HG03196 (cell line): Measurements from ENCODE around the gene DNMT1.
"Not testable (repeated sequence)": the region's sequence is repeated elsewhere in the genome, so short reads cannot be mapped to it uniquely, and the experiment has no call there.

Source experiments
- ATAC-seq: cut with Tn5 transposase; IDR thresholded peaks from one replicate; pipeline ENCODE4 v1.9.1; 2021; ENCODE audit not compliant: unreplicated experiment

The DNMT1 gene

DNA sequence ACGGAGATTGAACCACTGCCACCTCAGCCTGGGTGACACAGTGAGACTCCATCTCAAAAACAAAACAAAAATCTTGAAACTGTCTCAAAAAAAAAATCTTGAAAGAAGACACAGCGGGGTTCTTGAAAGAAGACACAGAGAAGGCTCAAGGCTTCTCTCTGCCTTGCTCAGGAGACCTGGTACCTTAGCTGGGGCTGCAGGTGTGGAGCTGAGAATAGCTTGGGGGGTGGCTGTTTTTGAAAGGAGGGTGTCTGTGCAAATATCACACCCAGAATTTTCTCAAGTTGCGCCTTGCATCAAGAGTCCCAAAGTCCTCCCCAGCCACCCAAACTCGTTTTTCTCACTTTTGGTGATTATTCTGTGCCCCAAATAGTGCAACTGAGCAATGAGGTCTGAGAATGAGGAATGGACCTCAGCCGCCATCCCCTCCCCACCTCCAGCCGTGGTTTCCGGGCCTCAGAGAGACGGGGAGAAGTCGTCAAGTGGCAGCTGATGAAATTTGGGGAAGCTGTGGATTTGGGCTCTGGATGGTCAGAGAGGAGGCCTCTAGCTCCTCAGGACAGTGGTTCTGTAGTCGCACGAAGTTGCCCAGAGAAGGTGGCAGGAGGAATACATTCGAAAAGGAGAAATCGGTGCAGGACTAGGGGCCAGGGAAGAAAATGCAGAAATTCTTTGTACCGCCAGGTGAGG is 27.6 kb upstream of the DNMT1 start:
- no peak for ATAC-seq

GRCh38 chr19:10220695-10221094 is 25.9 kb upstream of the DNMT1 start:
- ATAC-seq, result no peak

DNA sequence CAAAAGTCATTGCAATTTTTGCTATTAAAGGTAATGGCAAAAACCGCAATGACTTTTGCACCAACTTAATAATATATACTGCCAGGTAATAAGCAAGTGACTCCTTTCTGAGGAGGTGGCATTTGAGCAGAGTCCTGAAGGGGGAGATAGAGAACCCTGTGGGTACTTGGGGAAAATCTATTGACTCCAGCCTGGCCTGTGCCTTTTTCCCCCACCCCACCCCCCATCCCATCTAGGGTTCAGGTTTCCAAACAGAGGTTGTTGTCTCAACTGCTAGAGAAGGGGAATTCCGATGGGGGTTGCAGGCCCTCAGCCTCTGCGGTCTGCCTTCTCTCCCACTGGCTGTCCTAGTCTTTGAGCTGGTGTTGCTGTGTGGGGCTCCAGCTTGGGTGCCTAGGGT is 24.9 kb upstream of the DNMT1 start:
- no peak for ATAC-seq

- no peak for ATAC-seq
These were observed 22.3 kb upstream of the DNMT1 start for GRCh38 chr19:10217085-10217484.

- ATAC-seq, result no peak
These were observed 20.0 kb upstream of the DNMT1 start for GRCh38 chr19:10214784-10215183.

DNA sequence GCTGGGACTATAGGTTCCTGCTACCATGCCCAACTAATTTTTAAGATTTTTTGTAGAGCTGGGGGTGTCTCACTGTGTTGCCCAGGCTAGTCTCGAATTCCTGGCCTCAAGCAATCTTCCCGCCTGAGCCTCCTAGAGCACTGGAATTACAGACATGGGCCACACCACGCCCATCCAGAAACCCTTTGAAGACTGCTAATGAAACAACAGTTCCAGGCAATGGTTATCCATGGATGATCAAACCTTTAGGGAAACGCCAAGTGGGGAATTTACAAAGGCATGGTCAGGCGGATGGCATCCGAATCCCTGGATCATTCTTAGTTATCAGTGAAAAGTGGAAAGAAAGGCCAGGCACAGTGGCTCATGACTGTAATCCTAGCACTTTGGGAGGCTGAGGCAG is 16.9 kb upstream of the DNMT1 start:
- no peak for ATAC-seq

DNA sequence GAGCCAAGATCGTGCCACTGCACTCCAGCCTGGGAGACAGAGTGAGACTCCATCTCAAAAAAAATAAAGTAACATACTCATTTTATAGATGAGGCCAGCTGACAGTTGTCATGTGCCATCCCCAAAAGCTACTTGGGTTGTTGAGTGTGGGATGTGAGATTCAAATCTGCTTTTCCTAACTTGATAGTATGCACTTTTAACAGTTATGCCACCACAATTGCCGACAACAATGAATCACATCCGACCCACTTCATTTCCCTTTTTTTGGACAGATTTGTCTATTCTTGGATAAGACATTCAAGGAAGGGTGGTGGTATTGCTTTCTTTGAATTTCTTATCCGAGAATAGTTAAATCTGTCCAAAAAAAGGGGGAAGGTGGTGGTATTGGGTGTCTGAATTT is 16.3 kb upstream of the DNMT1 start:
- no peak for ATAC-seq

DNA sequence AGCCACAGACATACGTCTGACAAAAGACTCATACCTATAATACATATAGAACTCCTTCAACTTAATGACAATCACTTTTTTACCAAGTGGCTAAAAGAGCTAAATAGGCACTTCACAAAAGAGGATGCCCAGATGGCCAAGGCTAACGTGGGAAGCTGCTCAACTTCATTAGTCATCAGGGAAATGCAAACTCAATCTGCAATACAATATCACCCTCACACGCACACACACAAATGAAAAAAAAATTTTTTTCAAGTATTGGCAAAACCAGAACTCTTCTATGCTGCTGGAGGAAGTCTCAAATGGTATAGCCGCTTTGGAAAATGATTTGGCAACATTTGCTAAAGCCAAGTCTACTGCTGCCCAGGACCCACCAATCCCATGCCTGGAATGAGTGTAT is 14.6 kb upstream of the DNMT1 start:
- no peak for ATAC-seq

DNA sequence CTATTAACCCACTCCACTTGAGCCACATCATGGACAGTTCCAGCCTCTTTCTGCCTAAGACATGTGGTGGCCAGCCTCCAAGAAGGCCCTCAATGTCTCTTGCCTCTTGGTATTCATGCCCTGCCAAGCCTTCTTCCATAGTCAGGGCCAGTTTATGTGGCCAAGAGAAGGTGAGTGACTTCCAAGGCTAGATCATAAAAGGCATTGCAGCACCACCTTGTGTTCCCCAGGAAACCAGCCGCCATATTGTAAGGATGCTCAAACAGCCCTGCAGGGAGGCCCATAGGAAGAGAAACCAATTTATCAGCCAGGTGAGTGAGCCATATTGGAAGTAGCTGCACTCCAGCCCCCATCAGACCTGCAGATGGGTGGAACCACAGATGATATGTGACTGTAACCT is 12.3 kb upstream of the DNMT1 start:
- no peak for ATAC-seq

DNA sequence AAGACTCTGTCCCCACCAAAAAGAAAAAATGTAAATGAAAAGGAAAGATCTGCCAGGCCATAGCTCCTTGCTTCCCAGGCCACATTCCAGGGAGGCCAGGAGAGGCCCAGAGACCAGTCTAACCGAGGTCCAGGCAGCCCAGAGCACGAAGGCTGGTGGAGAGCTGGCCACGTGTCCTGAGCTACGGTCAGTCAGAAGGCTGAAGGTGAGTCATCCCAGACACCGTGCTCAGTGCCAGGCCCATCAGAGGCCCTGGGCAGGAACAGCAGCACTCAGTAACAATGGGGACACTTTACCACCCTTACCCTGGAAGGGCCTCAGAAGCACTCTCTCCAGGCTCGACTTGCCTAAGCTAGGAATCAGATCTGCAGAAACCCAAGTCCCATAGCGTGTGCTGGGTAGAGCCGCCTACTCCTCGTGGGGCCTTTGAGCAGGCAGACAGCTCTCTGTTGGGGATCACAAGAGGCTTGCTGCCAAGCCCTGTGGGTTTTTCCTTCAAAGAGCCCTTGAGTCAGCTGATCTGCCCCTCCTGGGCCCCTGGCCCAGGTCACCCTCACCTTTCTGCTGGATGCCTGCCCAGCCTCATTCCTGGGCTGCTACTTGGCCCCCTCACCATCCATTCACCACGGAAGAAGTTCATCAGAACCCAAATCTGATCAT is 11.6 kb upstream of the DNMT1 start:
- ATAC-seq, result no peak

- no peak for ATAC-seq
These were observed 10.9 kb upstream of the DNMT1 start for GRCh38 chr19:10205636-10206035.

- ATAC-seq, result no peak
These were observed 8.9 kb upstream of the DNMT1 start for GRCh38 chr19:10203686-10204085.

DNA sequence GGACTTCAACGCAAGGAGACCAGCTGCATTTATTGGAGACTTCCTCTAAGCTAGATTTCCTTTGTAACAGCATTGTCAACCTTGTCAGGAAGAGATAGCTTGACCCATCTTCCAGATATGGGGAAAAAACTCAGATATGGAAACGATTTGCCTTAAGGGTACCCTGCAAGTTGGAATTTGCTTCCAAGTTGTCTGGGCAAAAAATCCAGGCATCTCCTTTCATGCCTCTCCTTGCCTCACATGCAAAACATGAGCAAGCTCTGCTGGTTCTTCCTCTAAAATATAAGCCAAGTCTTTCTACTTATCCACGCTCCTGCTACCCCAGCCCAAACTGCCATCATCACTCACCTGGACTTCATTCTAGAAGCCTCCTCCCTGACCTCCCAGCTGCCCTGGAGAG is 6.4 kb upstream of the DNMT1 start:
- no peak for ATAC-seq

DNA sequence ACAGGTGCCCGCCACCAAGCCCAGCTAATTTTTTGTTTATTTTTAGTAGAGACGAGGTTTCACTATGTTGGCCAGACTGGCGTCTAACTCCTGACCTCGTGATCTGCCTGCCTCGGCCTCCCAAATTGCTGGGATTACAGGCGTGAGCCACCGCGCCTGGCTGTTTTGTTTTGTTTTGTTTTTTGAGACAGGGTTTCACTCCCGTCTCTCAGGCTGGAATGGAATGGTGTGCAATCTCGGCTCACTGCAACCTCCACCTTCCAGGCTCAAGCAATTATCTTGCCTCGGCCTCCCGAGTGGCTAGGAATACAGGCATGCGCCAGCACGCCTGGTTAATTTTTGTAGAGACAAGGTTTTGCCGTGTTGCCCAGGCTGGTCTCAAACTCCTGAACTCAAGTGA is 5.3 kb upstream of the DNMT1 start:
- ATAC-seq, result not testable (repeated sequence)

- ATAC-seq, result not testable (repeated sequence)
These were observed 4.3 kb upstream of the DNMT1 start for GRCh38 chr19:10198889-10199644.

DNA sequence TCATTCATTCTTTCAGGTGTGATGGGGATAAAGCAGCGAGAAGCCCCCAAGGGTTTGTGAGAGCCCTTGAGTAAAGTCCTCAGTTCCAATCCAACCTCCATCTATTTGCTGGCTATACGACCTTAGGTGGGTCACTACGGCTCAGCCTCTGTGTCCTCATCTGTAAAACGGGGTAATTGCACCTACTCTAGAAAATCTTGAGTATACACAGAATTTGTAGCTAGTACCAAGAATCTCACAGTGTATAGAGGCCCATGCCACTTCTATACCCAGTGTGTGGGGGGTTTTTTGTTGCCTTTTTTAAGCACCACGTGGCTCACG is 406 bp upstream of the DNMT1 start:
- ATAC-seq, result peak; percentile 5

DNA sequence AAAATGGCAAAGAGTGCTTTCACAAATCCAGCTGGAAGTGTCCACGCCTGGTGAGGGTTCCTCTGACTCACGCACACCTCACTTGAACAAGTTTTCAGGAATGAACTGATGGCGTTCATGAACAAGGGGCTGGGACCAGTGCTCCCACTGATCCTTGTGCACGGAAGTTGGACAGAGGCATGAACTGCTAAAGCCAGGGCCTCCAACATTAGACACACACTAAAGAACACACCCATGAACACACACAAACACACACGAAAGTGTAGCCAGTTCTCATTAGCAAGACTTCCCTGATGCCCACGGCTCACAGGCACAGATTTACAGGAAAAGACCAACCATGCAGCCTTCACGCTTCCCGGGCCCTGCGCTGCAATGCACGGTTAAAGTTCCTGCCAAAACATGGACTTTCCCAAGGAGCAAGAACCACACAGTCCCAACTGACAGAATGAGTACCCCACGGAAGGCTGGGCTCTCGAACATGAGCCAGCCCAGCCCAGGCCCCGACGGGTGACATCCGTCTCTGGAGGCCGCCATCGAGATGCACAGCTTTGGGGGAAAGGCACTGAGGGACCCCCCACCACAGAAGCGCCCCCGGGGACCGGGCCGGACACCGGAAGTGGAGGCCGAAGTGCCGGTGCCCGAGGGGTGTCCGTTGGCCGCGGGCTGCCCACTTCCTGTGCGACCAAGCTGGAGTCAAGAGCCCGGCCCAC is 808 bp downstream of the DNMT1 start:
- peak; percentile 28 for ATAC-seq

GRCh38 chr19:10192922-10193321 is 1.8 kb downstream of the DNMT1 start:
- no peak for ATAC-seq

DNA sequence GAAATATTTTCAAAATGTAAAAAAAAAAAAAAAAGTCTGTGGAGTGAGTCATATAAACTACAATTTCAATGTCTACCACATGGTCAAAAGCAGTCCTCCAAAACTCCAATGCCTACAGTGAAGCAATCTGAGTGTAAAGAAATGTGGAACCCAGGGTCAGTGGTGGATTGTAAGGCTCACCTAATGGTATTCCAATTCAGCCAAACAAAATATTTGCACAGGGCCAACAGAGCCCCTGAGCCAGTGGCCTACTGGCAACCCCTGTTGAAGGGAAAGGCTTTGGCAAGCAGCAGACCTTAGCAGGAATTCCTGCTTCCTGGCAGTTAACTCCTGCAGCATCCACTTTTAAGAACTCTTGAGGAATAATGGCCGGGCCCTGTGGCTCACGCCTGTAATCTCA is 3.4 kb downstream of the DNMT1 start:
- ATAC-seq, result no peak

DNA sequence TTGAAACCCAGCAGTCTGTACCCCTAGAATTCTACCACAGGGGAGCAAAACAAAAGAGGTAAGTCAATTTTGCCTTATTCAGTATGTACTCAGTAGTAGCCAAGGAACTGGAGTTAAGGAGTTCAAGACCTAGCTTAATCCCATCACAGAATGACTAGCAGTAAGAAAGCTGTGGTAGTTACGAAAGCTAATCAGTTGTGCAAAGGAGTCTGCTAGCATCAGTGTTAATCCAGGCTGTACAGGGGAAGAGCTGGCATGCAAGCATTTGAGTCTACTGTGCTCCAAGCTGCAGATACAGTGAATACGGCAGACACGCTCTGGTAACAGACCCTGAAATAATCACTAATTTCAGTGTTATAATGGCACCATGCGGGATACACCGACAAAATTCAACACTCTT is 4.7 kb downstream of the DNMT1 start:
- no peak for ATAC-seq

GRCh38 chr19:10189616-10190015 is 5.1 kb downstream of the DNMT1 start:
- no peak for ATAC-seq

DNA sequence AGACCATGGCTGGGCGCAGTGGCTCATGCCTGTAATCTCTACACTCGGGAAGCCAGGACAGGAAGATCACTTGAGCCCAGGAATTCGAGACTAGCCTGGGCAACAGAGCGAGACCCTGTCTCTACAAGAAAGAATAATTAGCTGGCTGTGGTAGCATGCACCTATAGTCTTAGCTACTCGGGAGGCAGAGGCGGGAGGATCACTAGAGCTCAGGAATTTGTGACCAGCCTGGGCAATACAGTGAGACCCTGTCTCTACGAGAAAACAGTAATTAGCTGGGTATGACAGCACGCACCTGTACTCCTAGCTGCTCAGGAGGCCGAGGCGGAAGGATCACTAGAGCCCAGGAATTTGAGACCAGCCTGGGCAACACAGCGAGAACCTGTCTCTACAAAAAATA is 7.4 kb downstream of the DNMT1 start:
- ATAC-seq, result no peak
